Bone marrow (tissue), 2 donors: Measurements from ENCODE around the gene SLC25A27.

Experiments
- DNase-seq, 2 donors: peaks; one replicate each; lab custom pipeline; 2025; lab: John Stamatoyannopoulos, UW

SLC25A27 gene

DNA sequence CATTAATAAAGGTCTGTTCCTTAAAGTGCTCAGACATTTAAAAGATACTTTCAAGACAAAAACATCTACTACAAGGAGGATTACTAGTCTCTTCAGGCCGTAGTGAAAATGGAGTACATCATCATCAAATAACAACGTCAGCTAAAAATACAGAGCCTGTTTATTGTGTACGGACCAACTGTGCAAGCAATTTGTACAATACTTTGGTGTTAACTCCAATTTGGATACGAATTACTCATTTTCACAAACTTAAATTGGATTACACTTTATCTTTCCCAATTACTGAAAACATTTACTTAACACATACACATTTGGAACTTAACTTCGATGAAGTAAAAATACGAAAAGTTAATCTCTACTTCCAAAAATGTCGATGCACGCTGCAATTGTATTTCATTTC is 959 bp upstream of the SLC25A27 start:
- DNase-seq: no peak

- no peak for DNase-seq
Observed at GRCh38 chr6:46652232-46652602, 558 bp upstream of the SLC25A27 start.

DNA sequence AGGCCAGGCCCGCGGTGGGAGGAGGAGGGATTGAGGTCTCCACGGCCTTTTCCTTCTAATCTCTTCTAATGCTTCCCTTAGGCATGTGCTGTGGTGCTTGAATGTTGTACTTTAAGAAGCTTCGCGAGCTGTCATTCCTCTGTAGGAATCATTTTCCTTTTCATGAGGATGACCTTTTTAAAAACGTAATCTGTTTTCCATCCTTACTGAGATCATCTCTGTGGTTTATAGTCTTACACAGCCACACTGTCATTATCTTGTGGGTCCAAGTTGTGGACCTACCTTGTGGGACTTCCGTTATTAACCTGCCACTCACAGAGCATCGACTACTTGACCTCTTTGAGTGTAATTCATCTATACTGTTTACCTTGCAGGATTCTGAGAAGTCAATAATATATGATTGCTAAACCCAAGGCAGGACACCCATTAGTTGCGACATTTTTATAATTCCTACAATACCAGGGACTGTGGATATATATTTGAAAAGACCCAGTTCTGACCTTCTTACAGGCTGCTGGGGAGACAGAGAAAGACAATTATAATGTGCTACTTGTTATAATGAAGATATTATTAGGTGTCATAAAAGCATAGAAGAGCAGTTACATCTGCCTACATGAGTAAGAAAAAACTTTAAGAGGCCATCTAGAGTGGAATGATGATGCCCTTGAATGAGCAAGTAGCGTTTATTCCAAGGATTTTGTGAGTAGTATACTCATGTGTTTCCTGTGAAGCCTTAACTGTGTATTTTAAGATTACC is 842 bp downstream of the SLC25A27 start:
- no peak for DNase-seq

DNA sequence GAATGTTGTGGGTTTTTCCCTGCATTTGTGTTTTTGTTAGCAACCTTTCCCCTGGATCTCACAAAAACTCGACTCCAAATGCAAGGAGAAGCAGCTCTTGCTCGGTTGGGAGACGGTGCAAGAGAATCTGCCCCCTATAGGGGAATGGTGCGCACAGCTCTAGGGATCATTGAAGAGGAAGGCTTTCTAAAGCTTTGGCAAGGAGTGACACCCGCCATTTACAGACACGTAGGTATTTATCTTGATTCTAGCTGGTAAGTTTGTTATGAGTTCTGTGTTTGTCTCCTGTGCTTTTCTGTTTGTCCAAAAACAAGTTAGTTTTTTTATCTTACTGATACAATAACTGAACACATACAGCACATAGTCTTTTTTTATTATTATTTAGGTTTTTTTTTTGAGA is 3.0 kb downstream of the SLC25A27 start:
- no peak for DNase-seq

DNA sequence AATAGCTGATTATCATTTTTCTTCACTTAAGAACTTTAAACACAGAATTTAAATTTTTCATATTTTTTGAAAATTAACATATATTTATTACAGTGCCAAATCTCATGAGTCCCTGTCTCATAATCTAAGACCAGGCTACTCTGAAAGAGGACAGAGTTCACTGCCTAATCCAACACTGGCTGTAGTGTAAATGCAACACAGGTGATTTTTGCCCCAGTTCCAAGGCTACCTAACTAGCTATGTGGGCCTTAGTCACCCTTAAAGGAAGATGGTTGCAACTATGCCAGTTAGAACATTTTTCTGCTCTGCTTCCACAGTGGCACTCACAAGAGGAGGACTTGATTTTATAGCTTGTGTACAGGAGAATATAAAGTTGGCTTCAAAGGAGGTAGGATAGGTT is 4.9 kb downstream of the SLC25A27 start:
- DNase-seq: no peak

- DNase-seq: no peak
Observed at GRCh38 chr6:46661483-46661882, 8.7 kb downstream of the SLC25A27 start.

DNA sequence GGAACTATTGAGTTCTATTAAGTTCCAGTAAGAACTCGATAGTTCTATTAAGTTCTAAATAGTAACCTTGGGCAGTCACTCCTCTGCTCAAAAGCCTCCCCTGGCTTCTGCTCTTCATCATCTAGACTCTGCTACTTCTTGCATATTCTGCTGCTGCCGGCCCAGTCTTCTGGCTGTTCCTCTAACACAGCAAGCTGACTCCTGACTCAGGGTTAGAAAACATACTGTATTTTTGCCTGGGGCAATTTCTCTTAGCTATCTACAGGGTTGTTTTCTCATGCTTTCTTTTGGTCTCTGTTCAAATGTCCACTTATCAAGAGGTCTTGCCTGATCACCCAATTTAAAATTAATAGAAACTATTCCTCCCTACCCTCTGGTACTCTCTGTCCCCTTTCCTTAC is 14.6 kb downstream of the SLC25A27 start:
- DNase-seq: no peak

- no peak for DNase-seq
Observed at GRCh38 chr6:46674410-46674809, 21.6 kb downstream of the SLC25A27 start.

DNA sequence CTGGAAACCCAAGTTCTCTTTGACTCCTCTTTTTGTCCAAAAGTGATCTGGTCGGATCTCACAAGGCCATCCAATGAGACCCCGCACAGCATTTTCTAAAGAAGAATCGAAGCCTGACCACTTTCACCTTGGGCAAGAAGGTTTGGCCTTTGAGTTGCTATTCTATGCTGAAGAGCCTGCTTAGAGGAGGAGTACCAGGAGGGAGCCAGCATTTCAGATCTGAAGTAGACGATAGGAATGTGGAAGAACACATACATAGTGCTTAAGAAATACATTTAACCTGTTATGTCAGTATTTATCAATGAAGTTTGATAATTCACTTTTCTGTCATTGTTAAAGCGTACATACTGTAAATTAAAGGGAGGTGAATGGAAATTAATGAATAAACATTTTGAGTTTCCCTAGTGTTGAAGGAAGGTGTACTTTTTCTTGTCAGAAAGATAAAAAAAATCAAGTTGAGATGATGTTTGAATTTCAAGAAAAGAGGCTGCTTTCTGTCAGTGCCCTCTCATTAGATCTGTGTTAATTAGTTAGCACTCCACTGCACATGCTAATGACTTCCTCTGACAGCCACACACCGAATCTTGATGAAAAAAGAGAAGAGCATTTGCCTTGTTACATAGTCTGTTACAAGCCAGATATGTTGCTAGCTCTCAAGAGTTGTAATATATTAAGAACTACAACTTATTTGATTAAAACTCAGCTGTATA is 24.0 kb downstream of the SLC25A27 start:
- no peak for DNase-seq

GRCh38 chr6:46677314-46677654 is 24.5 kb downstream of the SLC25A27 start:
- DNase-seq: no peak

- no peak for DNase-seq
Observed at GRCh38 chr6:46684771-46685170, 32.0 kb downstream of the SLC25A27 start.

DNA sequence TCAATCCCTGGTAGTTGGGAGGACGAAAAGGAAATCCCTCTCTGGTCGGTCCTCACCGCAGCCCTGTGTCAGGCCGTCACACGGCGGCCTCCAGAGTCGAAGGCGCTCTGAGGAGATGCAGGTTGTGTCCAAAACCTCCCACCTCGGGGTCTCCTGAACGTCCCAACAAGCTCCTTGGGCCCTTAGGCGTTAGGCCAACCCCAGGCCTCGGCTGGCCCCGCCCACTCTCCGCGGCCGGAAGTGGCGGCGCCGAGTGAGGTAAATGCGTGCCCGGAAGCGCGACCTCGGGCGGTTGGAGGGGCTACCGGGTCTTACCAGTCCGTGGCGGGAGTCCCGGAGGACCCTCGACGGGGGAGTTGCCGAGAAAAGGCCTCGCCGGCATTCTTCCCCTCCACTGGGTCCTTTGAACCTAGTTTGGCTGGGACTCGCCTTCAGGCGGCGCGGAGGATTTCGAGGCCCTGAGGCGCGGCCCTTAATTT is 34.9 kb downstream of the SLC25A27 start, which contains the start of gene TDRD6:
TSS of gene TDRD6 (plus strand) at position 267 of the 479 bp plus-strand sequence. CDS start 244 bp downstream, outside the sequence.
- no peak for DNase-seq

DNA sequence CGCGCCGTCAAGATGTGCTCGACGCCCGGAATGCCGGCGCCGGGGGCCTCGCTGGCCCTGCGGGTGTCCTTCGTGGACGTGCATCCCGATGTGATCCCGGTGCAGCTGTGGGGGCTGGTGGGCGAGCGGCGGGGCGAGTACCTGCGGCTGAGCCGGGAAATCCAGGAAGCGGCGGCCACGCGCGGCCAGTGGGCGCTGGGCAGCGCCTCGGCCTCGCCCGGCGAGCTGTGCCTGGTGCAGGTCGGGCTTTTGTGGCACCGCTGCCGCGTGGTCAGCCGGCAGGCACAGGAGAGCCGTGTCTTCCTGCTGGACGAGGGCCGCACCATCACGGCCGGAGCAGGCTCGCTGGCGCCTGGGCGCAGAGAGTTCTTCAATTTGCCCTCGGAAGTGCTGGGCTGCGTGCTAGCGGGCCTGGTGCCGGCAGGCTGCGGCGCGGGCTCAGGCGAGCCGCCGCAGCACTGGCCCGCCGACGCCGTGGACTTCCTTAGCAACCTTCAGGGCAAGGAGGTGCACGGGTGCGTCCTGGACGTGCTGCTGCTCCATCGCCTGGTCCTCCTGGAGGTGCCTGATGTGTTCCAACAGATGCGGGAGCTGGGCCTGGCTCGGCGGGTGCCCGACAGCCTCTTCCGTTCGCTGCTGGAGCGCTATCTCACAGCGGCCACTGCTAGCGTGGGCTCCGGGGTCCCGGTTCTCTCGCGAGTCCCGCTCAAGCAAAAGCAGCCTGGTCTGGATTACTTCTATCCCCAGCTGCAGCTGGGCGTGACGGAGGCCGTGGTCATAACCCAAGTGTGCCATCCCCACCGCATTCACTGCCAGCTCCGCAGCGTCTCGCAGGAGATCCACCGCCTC is 35.6 kb downstream of the SLC25A27 start:
- DNase-seq: no peak

DNA sequence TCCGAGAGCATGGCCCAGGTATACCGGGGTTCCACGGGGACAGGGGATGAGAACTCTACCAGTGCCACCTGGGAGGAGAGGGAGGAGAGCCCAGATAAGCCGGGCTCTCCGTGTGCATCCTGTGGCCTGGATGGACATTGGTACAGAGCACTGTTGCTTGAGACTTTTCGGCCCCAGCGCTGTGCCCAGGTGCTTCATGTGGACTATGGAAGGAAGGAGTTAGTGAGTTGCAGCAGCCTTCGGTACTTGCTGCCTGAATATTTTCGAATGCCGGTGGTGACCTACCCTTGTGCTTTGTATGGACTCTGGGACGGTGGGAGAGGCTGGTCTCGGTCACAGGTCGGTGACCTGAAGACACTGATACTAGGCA is 36.2 kb downstream of the SLC25A27 start:
- no peak for DNase-seq

GRCh38 chr6:46689657-46690056 is 36.9 kb downstream of the SLC25A27 start:
- DNase-seq: no peak

GRCh38 chr6:46690141-46690755 is 37.5 kb downstream of the SLC25A27 start:
- DNase-seq: no peak

GRCh38 chr6:46690911-46691451 is 38.2 kb downstream of the SLC25A27 start:
- DNase-seq: no peak

DNA sequence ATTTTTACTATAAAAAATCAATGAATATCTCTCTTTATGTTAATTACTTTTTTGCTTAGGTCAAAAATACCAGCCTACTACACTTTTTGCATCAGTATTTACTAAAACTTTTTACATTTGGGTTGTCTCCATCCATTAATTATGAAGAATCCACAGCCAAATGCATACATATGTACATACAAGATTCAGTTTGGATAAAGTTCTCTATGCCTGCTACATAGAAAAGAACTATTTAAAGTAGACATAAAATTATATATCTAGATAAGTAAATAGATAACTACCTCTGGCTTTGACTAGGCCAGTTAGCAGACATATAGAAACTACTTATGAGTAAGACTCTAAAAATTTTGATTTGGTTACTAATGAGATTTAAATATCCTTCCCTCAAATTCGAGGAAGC is 47.2 kb downstream of the SLC25A27 start:
- no peak for DNase-seq

GRCh38 chr6:46704562-46704961 is 51.8 kb downstream of the SLC25A27 start:
- peak in 1 of 2 donors; percentile 18 for DNase-seq

GRCh38 chr6:46706464-46706863 is 53.7 kb downstream of the SLC25A27 start:
- DNase-seq: no peak

GRCh38 chr6:46711491-46711890 is 58.7 kb downstream of the SLC25A27 start:
- DNase-seq: no peak

- peak in 1 of 2 donors; percentile 19 for DNase-seq
Observed at GRCh38 chr6:46715141-46715540, 62.4 kb downstream of the SLC25A27 start.
